GM18907 (cell line): ENCODE results near the gene VPS41.

ENCODE experiments used
- ATAC-seq: cut with Tn5 transposase; IDR thresholded peaks from one replicate; pipeline ENCODE4 v1.9.1; 2021; ENCODE audit warnings: mild to moderate bottlenecking, moderate library complexity; ENCODE audit not compliant: unreplicated experiment

The VPS41 gene

GRCh38 chr7:38744746-38745145 is 164.2 kb downstream of the VPS41 start:
- no peak for ATAC-seq

GRCh38 chr7:38743899-38744298 is 165.1 kb downstream of the VPS41 start:
- ATAC-seq: no peak

GRCh38 chr7:38740041-38740440 is 168.9 kb downstream of the VPS41 start:
- ATAC-seq: no peak

- no peak for ATAC-seq
Observed at GRCh38 chr7:38736138-38736537, 172.9 kb downstream of the VPS41 start.

GRCh38 chr7:38731215-38731614 is 177.8 kb downstream of the VPS41 start:
- no peak for ATAC-seq

GRCh38 chr7:38728145-38728544 is 180.8 kb downstream of the VPS41 start:
- no peak for ATAC-seq

GRCh38 chr7:38727184-38727940 is 181.6 kb downstream of the VPS41 start:
- no peak for ATAC-seq

- no peak for ATAC-seq
Observed at GRCh38 chr7:38723327-38723726, 185.7 kb downstream of the VPS41 start.

- no peak for ATAC-seq
Observed at GRCh38 chr7:38716397-38716796, 192.6 kb downstream of the VPS41 start.

- ATAC-seq: no peak
Observed at GRCh38 chr7:38709123-38709522, 199.9 kb downstream of the VPS41 start.

GRCh38 chr7:38704751-38705150 is 204.2 kb downstream of the VPS41 start:
- ATAC-seq: no peak

GRCh38 chr7:38704041-38704547 is 204.9 kb downstream of the VPS41 start:
- ATAC-seq: no peak

GRCh38 chr7:38703093-38703492 is 205.9 kb downstream of the VPS41 start:
- ATAC-seq: no peak

GRCh38 chr7:38702002-38702535 is 206.9 kb downstream of the VPS41 start:
- no peak for ATAC-seq

GRCh38 chr7:38700116-38700515 is 208.9 kb downstream of the VPS41 start:
- no peak for ATAC-seq

- no peak for ATAC-seq
Observed at GRCh38 chr7:38699471-38699870, 209.5 kb downstream of the VPS41 start.

- no peak for ATAC-seq
Observed at GRCh38 chr7:38694326-38694725, 214.7 kb downstream of the VPS41 start.

GRCh38 chr7:38686888-38687287 is 222.1 kb downstream of the VPS41 start:
- ATAC-seq: no peak

GRCh38 chr7:38685851-38686250 is 223.1 kb downstream of the VPS41 start:
- ATAC-seq: no peak

- ATAC-seq: no peak
Observed at GRCh38 chr7:38682606-38683005, 226.4 kb downstream of the VPS41 start.

GRCh38 chr7:38681882-38682281 is 227.1 kb downstream of the VPS41 start:
- ATAC-seq: no peak

GRCh38 chr7:38679419-38679818 is 229.6 kb downstream of the VPS41 start:
- ATAC-seq: no peak

GRCh38 chr7:38678698-38679054 is 230.3 kb downstream of the VPS41 start:
- ATAC-seq: no peak
